GM18907 (cell line): ENCODE results near the gene ASIC5.
"Not testable (repeated sequence)": the region's sequence is repeated elsewhere in the genome, so short reads cannot be mapped to it uniquely, and the experiment has no call there.

Source experiments
- ATAC-seq: cut with Tn5 transposase; IDR thresholded peaks from one replicate; pipeline ENCODE4 v1.9.1; 2021; ENCODE audit warnings: mild to moderate bottlenecking, moderate library complexity; ENCODE audit not compliant: unreplicated experiment

ASIC5 gene, protein sequence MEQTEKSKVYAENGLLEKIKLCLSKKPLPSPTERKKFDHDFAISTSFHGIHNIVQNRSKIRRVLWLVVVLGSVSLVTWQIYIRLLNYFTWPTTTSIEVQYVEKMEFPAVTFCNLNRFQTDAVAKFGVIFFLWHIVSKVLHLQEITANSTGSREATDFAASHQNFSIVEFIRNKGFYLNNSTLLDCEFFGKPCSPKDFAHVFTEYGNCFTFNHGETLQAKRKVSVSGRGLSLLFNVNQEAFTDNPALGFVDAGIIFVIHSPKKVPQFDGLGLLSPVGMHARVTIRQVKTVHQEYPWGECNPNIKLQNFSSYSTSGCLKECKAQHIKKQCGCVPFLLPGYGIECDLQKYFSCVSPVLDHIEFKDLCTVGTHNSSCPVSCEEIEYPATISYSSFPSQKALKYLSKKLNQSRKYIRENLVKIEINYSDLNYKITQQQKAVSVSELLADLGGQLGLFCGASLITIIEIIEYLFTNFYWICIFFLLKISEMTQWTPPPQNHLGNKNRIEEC

DNA sequence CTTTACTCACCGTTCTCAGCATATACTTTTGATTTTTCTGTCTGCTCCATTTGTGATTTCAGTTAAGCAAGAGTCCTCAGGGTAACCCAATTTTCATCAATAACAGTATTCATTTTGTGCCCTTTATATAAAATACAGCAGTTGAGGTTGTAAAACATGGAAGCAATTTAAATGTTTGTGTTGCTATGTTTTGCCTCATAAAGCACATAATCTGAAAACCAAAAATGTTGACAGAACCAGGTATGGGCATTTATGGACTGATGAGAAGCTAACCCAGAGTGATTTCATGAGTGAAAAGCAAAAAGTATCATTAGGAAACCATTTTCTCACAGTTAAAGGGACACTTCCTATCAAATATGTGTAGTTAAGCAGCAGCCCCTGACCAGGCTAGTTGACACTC lies at the start of gene ASIC5:
TSS of gene ASIC5 (minus strand) at position 101 of the 400 bp plus-strand sequence. CDS start at position 50, 51 bp downstream.
- ATAC-seq, result no peak

DNA sequence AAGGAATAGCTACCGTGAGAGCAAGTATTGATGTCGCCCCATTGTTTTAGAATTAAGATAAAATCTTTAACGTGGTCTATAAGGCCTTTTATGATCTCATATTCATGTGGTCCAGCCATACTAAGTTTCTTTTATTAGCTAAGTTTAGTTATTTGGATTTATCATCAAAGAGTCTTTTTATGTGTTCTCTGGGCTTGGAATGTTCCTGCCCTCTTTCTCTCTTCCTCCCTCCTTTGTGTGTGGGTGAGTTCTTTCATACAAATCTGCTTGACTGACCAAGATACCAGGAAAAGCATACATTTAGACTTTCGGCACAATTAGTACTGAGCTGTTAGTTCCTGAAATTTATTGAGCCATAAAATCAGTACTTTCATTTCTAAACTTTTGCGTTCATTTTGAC lies 48.7 kb upstream of the ASIC5 start:
- ATAC-seq, result no peak

DNA sequence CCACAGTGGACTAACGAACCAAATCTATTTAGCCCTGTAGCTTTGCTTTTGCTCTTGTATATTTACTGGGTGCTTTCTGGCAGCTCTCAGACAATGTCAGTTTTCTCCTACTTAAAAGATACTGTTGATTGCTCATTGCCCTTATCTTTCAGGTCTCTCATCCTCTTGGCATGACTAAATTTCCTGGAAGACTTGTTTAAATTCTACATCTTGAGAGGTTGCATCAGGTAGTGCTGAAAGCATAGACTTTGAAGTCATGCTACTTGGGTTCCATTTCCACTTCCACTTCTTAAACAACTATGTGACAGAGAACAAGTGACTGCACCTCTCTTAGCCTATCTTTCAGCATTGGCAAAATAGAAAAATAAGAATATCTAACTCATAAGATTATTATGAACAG lies 45.8 kb upstream of the ASIC5 start:
- ATAC-seq, result no peak

DNA sequence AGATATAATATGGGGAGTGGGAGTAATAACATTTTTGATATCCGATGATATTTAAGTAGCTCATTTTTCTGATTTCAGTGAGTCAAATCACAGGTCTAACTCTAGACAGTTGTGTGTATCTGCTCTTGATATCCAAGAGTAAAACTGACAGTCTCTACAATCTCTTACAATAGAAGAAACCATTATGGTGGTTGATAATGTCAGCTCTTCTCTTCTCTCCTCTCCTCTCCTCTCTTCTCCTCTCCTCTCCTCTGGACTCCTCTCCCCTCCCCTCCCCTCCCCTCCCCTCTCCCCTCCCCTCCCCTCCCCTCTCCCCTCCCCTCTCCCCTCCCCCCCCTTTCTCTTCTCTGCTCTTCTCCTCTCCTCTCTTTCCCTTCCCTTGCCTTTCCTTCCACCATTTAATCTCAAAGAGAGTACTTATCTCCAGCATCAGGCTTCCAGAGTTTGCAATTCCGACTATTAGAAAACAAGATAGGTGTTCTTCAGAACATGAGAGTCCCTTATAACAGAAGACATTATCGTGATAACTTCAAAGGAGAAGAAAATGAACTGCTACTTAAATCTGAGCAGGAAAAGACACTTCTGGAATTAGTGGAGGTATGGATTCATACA lies 43.6 kb upstream of the ASIC5 start:
- ATAC-seq, result no peak

DNA sequence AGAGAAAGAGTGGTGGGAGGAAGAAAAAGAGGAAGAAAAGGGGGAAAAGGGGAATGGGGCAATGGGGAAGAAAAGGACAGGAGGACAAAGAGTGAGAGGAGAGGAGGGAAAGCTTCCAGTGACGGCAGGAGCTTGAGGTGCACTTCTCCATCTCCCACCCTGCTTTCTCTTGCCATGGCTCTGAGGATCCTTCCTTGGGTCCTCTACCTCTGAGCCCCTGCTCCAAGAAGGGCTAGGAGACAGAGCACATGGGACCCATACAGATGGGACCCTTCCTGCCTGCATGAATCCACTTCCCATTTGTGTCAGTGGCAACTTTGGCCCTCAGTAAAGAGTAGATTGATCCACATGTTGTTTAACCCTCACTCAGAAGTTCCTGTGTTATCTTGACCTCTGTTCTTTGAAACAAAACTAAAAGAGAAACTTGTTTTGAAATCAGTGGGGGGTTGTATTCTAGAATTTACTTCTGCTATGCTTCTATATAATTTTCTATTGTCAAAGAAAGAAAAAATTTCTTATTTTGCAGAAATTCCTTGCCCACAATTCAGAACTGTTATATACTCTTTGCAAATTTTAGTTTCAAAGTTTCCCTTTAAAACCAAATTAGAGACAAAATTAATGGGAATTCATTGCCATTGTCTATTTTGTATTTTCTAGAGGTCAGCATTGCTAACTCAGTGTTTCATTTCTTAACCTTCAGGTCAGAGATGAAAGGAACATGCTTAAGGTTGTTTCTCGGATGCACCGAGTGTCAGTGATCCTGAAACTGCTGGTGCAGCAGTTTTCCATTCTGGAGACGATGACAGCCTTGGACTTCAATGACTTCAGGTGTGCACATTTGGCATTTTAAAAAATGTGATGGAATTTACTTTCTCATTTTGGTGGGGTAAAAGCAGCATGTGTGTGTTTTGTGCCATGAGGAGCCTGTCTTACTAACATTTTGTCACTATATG lies 42.4 kb upstream of the ASIC5 start:
- peak; percentile 61 for ATAC-seq

DNA sequence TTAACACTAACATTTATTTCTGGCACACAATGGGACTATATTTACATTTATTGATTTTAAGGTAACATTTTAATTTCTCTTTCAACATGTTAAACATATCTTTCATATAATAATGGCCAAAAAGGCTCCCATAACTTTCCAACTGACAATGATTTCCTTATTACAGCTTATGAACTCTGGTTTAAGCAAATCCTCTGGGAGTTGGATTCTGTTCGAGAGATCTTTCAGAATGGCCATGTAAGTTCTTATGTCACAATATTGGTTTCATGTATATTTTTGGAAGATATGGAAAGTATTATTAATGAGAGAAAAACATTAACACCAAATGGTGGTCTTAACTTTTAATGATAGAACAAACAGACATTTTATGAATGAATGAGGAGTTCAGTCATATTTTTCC lies 41.5 kb upstream of the ASIC5 start:
- no peak for ATAC-seq

DNA sequence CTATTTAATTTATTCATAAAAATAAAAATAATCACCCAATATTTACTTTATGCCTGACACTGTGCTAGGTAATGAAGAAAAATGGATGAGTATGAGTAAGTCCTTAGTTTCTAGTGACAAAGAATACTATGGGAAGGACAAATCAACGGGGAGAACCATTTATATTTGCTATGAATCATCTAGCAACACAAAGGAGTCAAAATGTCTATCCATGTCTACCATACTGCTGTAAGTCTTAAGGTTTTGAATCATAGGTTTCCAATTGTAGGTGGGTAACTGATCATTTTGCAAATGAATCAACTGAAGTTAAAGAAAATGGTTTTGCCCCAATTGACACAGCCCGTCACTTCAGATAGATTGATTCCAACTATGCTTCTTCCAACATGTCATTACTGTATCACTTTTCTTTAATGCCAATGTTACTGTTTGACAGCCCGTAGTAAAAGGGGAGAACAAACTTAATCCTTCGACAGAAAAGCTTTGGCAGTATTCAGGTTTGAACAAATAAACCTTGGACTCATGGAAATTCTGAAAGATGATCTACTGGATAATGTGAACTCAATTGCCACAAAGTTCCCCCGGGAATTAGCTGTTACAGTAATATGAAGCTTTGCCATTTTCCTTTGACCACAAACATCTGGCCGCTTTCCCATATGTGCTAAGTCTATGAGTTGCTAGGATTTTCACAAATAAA lies 40.6 kb upstream of the ASIC5 start:
- ATAC-seq, result no peak

DNA sequence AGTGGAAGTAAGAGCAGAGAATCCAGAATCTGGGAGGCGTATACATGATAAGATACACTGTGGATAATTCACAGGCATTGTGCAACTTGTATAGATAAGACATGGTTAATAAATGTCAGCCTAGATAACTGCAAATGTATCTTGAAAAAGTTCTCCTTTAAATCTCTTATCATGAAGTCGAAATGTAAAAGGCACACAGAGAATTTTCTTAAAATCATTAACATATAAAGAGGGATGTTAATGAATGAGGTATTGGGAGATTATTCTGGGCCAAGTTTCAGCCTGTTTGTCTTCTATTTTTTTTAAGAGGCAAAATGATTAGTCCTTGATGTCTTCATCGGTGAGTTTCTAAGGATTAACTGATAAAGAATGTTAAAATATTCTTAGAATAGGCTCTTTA lies 38.3 kb upstream of the ASIC5 start:
- no peak for ATAC-seq

DNA sequence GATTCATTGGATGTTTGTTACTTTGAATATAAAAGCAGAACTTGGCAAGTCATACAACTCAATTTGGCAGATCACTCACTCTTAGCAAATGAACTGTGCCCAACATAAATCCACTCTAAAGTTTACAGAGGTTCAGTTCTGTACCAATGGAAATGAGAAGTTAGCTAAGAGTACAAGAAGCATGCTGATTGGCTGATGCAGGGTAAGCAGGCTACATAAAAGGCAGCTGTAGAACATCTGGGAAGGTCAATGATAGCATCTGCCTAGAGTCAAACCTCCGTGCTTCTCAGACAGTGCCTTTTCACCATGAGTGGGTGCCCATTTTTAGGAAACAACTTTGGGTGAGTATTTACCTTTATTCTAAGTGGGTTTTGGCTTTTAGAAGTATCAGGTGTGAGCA lies 37.4 kb upstream of the ASIC5 start, which contains the start of gene TDO2:
TSS of gene TDO2 (plus strand) at position 244 of the 400 bp plus-strand sequence. CDS start at position 307, 63 bp downstream.
- ATAC-seq, result no peak

DNA sequence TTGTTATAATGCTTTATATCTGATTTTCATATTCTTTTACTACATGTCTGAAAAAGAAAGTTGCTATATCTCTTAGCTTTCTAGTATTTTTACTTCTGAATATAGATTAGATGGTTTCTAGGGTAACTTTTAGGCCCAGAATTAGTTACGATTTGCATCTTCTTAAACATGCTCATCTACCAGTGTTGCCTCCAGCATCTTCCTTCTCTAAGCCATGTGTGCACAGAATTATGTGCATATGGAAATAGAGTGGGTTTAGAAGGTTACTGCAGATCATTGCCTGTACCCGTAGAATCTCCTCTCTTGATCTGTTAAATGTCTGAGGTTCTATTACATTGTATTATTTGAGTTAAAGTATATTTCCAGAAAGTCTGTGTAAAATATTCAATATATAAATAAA lies 34.9 kb upstream of the ASIC5 start:
- no peak for ATAC-seq

DNA sequence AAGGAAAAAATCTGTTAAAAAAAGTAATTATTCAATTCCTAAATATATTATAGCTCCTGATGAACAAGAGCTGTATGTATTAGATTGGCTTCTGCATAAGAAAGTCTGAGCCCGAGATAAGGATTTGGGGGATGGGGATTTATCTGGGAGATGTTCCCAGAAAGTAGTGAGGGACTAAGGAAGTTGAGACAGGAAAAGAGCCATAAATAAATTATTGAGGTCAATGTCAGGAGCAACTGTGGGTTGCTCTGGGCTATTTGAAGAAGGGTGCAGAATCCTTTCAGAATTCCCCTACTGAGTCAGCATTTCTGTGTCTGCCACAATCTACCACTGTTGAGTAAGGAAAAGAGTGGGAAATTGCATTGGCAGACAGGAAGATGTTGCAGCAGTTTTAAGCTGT lies 34.3 kb upstream of the ASIC5 start:
- ATAC-seq, result no peak

DNA sequence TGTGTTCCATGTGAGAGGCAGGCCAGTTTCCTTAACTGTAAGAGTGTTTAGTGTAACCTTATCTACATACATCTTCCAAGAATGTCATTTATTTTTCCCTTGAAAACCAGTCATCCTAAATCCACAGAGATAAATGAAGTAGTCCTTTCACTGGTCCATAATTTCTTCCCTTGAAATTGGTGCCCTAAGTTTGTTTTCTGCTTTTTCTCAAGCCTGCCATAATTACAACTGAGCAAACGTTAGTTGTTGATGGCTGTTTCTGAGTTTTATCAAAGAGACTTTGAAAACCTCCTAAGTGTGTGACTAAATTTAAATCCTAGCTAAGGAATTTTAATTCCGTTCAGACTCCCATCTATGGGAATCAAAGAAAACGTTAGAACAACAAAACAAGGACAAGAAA lies 33.8 kb upstream of the ASIC5 start:
- ATAC-seq, result no peak

DNA sequence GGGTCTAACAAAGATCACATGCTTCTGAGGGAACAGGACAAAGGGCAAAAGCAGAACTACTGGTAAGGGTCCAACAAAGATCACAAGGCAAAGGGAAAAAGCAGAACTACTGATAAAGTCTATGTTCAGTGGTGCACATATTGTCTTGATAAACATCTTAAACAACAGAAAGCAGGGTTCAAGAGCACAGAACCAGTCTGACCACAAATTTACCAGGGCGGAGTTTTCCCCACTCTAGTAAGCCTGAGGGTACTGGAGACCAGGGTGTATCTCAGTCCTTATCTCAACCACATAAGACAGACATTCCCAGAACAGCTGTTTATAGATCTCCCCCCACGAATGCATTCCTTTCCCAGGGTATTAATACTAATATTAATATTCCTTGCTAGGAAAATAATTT lies 32.3 kb upstream of the ASIC5 start:
- ATAC-seq, result not testable (repeated sequence)

DNA sequence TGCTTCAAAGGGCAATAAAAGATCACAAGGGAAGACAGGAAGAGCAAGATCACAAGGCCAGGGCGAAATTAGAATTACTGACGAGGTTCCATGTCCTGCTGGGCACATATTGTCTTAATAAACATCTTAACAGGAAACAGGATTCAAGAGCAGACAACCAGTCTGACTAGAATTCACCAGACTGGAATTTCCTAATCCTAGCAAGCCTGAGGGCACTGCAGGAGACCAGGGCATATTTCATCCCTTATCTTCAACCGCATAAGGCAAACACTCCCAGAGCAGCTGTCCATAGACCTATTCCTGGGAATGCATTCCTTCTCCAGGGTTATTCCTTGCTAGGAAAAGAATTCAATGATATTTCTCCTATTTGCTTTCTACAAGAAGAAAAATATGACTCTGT lies 25.0 kb upstream of the ASIC5 start:
- no peak for ATAC-seq

DNA sequence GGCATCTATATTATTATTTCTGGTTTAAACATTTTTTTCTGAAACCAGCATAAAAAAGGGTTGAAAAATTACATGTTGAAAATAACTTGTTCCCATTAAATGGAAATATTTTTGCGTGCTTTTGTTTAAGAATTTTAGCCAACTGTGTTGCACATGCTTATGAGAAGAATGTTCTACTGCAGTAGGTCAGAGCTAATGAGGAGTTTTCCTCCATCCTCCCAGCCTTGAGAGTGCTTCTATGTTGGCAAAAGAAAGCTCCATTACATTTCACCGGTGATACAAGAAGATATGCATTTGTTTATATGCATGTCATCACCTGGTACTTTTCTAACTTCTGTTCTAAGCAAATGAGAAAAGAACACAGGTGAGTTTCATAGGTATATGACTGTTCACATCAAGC lies 23.9 kb upstream of the ASIC5 start:
- ATAC-seq, result no peak

DNA sequence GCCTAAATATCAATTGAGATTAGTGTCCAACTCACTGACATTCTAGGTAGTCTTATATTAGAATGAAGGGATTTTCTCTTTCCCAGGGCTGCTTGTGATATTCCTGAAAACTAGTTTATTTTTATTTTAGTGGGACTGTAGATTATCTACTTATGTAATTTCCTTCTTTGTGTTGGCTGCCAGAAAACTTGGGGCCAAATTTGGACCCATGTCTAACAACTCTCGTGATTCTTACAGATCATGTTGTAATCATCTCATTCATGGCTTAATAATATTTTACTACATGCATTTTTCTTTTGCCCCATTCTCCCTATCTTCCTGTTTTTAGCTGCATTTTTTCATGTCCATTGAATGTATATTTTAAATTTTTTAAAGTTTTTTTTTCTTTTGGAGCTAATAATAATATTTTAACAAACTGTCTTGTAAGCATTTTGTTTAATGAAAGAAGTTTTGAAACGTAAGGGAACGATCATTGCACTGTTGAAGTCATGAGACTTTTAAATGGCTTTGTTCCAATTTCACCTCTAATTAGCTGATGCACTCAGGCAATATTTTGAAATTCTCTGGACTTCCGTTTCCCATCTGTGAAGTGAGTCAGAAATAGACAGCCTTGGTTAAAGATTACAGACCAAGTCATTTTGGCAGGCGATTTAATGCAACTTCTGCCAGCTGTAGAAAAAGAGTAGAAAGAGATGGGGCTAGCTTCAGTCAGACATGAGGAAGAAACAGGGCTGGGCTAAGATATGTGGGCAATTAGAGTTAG lies 23.1 kb upstream of the ASIC5 start:
- peak; percentile 95 for ATAC-seq

DNA sequence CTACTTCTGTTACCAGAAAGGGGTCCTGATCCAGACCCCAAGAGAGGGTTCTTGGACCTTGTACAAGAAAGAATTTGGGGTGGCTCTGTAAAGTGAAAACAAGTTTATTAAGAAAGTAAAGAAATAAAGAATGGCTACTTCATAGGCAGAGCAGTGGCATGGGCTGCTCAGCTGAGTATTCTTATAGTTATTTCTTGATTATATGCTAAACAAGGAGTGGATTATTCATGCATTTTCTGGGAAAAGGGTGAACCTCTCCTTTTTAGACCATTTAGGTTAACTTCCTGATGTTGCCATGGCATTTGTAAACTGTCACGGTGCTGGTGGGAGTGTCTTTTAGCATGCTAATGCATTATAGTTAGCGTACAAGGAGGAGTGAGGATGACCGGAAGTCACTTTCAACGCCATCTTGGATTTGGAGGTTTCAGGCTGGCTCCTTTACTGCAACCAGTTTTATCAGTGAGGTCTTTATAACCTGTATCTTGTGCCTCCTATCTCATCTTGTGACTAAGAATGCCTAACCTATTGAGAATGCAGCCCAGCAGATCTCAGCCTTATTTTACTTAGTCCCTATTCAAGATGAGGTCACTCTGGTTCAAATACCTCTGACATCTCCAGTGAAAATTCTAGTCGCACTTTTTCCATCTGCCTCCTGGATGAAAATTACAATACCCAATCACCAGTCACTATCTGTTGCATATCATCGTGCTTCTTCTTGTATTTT lies 21.9 kb upstream of the ASIC5 start:
- no peak for ATAC-seq

DNA sequence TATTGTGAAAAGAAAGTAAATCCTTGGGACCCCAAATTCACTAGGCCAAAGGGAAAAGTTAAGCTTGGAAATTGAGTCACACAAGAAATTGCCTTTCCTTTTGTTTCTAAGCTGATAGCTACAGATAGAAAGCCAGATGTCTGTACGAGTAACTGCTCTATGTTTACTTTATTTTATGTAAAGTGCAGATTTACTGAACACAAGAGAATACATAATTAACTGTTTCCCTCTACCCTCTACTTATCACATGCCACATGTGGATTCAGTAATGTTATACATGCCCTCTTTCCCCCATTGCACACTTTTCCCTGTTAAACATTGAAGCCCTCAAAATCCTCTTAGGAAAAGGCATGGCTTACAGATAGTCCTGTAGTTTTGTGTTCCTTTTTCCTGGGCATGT lies 21.0 kb upstream of the ASIC5 start:
- ATAC-seq, result no peak

DNA sequence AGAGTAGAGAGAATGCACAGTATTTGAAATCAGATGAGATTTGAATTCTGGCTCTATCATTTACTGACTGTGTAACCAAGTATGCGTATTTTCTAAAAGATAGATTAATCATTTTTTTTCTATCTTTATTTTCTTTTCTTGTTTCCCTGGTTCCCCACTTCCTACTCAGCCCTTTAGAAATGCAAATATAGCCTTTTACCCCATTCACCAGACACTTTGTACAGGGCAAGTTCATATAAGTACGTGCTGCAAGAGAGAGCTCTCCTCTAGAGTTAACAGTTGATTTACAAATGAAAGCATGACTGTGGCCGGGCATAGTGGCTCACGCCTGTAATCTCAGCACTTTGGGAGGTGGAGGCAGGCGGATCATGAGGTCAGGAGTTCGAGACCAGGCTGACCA lies 19.6 kb upstream of the ASIC5 start:
- ATAC-seq, result no peak
